B cell (primary cell): Measurements from ENCODE around the gene SERPINB12.

Experiments
- CTCF ChIP-seq: fragments of 200-600 bp; IDR thresholded peaks from one replicate; pipeline ENCODE4 v1.8.0; 2022; ENCODE audit warnings: antibody characterized with exemption, mild to moderate bottlenecking
- EZH2 ChIP-seq: IDR thresholded peaks from 2 replicates; pipeline ENCODE4 v1.6.1; 2012; ENCODE audit warnings: borderline replicate concordance, low read depth, mild to moderate bottlenecking, moderate library complexity, low read length; ENCODE audit not compliant: insufficient read depth, poor library complexity, severe bottlenecking

GRCh38 chr18:63544017-63544416 lies 1.8 kb downstream of the SERPINB12 start:
- TF ChIP-seq CTCF (no peak), EZH2 (no peak)
